Activated CD8-positive, alpha-beta memory T cell treated with anti-CD3 and anti-CD28 coated beads, Interleukin-2, amount 50 U/mL, for 4 hours (primary cell): ENCODE results near the gene ELFN1.
"Not testable (repeated sequence)": the region's sequence is repeated elsewhere in the genome, so short reads cannot be mapped to it uniquely, and the experiment has no call there.

Experiments
- DNase-seq: peaks from one replicate; pipeline ENCODE4 v3.0.0-alpha.2; 2020

Gene ELFN1

DNA sequence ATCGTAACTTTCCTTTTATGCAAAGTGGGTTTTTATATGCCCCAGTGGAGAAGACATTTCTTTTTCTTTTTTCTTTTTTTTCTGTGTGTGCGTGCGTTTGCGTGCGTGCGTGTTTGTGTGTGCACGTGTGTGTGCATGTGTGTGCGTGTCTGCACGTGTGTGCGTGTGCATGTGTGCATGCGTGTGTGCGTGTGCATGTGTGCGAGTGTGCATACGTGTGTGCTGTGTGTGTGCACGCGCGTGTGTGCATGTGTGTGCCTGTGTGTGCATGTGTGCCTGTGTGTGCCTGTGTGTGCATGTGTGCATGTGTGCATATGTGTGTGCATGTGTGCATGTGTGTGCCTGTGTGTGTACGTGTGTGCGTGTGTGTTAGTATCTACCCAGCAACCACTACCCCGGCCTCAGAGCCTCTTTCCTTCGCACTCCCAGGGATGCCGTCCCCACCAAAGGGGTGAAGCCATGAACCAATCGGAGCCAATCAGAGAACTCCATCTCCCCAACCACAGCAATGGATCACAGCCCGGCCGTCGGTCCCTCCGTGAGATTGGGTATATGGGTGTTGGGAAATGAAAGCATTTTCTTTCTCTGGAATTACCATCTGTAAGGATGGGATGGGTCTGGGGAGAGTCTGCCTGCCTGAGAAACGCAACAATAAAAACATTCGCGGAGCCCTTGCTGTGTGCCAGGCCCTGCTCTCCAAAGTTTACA lies 92.3 kb downstream of the ELFN1 start:
- no peak for DNase-seq

DNA sequence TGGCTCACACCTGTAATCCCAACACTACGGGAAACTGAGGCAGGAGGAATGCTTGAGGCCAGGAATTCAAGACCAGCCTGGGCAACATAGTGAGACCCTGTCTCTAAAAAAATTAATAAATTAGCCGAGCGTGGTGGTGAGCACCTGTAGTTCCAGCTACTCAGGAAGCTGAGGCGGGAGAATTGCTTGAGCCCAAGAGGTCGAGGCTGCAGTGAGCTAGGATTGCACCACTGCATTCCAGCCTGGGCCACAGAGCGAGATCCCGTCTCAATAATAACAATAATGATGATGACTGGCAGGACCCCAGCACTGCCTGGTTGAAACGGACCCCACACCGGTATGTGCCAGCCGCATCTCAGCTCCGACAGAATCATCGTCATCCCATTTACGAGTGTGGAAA lies 93.0 kb downstream of the ELFN1 start:
- no peak for DNase-seq

GRCh38 chr7:1763911-1764310 lies 93.8 kb downstream of the ELFN1 start:
- DNase-seq: not testable (repeated sequence)

- no peak for DNase-seq
These were observed 95.3 kb downstream of the ELFN1 start for GRCh38 chr7:1765336-1765735.

DNA sequence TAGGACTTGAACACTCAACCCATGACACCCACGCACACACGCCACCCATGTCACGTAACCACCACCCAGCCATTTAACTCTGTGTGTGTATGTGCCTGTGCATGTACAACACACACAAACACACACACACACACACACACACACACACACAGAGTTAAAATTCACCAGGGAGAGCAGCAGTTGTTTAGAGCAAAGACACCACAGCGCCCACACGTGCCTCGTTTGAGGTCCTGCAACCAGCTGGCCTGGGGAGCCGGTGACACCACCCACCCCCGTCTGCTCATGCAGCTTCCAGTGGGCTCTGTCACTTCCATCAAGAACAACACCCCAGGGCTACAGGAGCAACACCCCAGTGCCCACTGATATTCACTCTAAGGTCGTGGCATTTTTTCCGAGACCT lies 97.4 kb downstream of the ELFN1 start:
- DNase-seq: no peak

- DNase-seq: no peak
These were observed 98.8 kb downstream of the ELFN1 start for GRCh38 chr7:1768832-1769231.

- no peak for DNase-seq
These were observed 99.5 kb downstream of the ELFN1 start for GRCh38 chr7:1769286-1770200.

DNA sequence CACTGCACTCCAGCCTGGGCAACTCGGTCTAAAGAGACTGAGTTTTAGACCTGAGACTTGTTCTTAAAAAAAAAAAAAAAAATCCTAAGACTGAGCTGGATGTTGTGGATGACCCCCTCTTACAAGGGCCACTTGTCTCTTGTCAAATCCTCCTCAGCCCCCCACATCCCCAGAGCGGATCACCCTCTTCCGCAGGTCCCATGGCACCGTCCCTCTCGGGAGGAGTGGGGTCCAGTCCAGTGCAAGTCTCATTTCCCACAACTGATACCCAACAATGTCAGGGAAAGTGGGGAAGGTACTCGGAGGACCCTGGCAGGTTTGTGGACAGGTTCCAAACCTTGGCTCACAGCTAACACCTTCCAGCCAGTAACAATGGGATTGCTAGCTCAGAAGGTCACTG lies 100.3 kb downstream of the ELFN1 start:
- no peak for DNase-seq

DNA sequence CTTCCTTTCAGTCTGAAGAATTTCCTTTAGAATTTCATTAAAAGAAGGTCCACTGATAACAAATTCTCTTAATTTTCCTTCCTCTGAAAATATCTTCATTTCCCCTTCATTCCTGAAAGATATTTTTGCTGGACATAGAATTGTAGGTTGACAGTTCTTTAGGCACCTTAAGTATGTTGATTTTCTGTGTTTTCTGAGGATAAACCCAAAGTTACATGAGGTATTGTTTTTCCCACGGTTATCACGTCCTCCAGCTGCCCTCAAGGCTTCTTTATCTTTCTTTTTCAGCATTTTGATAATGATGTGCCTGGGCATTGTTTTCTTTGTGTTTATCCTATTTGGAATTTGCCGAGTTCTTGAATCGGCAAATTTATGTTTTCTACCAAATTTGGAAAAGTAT lies 105.3 kb downstream of the ELFN1 start:
- DNase-seq: no peak

- DNase-seq: no peak
These were observed 107.0 kb downstream of the ELFN1 start for GRCh38 chr7:1777122-1777521.

DNA sequence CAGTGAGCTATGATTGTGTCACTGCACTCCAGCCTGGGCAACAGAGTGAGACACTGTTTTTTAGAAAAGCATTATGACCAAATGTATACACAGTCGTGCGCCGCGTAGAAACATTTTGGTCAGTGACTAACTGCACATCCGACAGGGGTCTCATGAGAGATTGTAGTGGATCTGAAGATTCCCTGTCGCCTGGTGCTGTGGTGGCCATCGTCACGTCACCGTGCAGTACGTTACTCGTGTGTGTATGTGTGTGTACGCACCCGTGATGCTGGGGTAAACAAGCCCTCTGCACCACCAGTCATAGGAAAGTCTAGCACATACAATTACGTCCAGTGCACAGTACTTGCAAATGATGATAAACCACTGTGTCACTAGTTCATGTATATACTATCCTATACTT lies 109.4 kb downstream of the ELFN1 start:
- DNase-seq: no peak

DNA sequence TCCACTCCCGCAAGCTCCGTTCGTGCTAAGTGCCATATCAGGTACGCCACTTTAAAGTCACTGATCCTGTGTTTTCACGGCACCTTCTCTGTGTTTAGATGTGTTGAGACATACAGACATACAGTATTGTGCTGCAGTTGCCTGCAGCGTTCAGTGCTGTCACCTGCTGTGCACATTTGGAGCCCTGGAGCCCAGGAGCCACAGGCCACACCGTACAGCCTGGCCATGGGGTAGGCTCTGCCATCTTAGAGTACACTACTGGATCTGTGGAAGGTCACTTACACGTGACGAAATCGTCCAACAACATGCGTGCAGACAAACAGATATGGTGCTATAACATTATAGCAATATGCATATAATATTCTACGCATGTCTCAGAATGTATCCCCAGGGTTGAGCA lies 111.3 kb downstream of the ELFN1 start:
- DNase-seq: no peak

- no peak for DNase-seq
These were observed 115.8 kb downstream of the ELFN1 start for GRCh38 chr7:1785839-1786238.

GRCh38 chr7:1787241-1787640 lies 117.2 kb downstream of the ELFN1 start:
- no peak for DNase-seq

- DNase-seq: no peak
These were observed 117.7 kb downstream of the ELFN1 start for GRCh38 chr7:1787681-1788235.

- DNase-seq: no peak
These were observed 124.9 kb downstream of the ELFN1 start for GRCh38 chr7:1794888-1795542.
